ENCODE results near the gene C1S. TPM values are rescaled to one million over a fixed set of nuclear protein-coding genes. Genes with fewer than 3 reads are reported as not detected.
A peak's percentile ranks its signal among the peaks of the same experiment; 100 is the strongest.
"Not testable (repeated sequence)": the region's sequence is repeated elsewhere in the genome, so short reads cannot be mapped to it uniquely, and the experiment has no call there.

Gene C1S
- polyA plus RNA-seq (ENCODE audit: insufficient read length in 4 of 4), result 10 to 100 TPM; 51.5 to 63.3 (median 56.3) TPM

DNA sequence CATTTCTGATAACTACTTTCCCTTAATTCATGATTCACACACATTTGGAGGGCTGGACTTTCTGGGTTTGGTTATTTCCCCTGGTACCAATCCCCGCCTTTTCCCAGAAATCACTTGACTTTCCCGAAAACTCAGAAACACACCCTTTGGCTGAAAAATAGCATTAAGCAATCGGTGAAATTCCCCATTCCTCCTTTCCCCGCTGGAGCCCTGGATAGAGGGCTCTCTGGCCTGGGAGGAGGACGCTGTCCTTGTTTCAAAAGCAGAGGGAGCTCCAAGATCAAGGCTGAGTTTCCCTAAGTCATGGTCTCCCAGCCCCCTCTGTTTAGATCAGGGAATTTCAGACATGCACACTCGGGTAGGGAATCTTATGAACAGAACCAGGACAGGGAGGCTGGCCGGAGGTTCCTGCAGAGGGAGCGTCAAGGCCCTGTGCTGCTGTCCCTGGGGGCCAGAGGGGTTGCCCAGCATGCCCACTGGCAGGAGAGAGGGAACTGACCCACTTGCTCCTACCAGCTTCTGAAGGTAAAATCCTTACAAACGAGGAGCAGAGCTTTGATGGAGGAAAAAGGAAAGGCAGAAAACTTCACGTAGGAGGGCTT, at the start of gene C1S:
TSS of gene C1S (plus strand) at position 366 of the 602 bp plus-strand sequence. CDS start 1,195 bp downstream, outside the sequence.
- peak; percentile 63 to 80 (median 80) for DNase-seq (ENCODE audit: low read depth in 4 of 4, low spot score in 3 of 4)

DNA sequence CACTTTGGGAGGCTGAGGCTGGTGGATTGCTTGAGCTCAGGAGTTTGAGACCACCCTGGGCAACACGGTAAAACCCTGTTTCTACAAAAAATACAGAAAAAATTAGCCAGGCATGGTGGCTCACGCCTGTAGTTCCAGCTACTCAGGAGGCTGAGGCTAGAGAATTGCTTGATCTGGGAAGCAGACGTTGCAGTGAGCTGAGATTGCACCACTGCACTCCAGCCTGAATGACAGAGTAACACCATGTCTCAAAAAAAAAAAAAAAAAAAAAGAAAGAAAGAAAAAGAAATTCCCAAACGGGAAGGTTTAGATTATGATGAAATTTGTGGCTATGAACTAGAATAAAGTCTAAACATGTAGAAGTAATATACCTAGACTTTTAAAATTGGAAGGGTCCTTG, 49.1 kb upstream of the C1S start:
- DNase-seq (ENCODE audit: low read depth in 4 of 4, low spot score in 3 of 4), result not testable (repeated sequence)

DNA sequence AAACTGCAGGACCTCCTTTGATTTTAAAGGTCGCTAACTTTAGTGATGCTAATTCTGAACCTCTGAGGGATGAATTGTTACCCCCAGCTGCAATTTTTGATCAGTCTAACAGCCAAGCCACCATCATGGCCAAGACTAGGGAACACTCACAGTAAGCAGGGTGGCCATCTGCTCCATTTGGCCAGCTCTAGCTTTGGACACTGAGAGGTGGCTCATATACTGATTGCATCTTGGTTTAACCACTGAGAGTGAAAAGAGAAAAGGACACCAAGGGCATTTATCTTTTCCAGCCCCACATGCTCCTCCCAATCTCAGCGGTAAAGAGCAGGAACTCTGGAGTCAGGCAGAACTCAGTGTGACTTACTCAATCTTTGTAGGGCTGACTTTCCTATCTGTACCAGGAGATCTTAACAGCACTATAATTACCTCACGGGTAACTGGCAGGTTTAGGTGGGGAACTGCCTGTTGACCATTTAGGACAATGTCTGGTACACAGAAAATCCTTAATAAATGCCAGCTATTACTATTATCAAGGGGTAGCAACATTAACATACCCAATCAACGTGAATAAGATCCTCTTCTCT, 48.4 kb upstream of the C1S start:
- DNase-seq (ENCODE audit: low read depth in 4 of 4, low spot score in 3 of 4), result no peak

DNA sequence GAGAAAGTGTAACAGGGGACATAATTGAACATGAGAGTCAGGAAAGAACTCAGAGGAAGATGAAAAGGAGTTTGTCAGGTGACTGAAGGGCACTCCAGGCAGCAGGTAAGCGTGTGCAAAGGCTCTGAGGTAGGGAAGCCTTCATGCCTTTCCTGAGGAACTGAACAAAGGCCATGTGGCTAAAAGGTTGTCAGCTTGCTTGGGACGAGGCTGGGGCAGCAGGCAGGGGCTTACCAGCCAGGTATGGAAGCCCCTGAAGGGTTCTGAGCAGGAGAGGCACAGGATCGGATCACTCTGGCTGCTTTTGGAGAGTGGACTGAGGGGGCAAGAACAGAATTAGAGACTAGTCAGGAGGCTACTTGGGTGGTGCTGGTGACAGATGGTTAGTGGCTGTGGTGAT, 47.4 kb upstream of the C1S start:
- no peak for DNase-seq (ENCODE audit: low read depth in 4 of 4, low spot score in 3 of 4)

DNA sequence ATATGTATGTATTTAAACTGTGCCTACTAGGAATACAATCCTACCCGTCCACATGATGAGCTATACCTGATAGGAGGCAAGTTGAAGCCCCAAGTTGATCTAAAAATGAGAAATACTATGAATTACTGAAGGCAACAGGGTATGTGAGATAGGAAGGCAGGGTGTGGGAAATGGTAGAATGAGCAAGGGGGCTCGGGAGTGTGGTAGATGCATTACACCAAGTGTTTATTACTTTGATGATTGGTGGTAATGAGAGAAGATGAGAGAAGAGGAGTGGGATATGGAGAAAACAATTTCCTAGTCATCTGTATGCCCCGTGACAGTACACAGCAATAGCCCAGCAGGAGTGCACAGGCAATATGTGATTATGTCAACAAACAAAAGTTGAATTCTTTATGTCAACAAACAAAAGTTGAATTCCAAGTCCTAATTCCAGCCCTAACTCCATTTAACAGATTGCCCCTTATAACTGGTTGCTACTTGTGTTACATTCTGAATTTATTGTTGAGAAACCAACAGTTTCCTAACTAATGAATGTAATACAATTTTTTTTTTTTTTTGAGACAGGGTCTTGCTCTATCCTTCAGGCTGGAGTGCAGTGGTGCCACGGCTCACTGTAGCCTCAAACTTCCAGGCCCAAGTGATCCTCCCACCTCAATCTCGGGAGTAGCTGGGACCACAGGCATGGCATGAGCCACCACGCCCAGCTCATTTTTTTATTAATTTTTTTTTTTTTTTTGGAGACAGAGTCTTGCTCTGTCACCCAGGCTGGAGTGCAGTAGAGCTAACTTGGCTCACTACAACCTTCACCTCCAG, 44.8 kb upstream of the C1S start:
- DNase-seq (ENCODE audit: low read depth in 4 of 4, low spot score in 3 of 4), result no peak

DNA sequence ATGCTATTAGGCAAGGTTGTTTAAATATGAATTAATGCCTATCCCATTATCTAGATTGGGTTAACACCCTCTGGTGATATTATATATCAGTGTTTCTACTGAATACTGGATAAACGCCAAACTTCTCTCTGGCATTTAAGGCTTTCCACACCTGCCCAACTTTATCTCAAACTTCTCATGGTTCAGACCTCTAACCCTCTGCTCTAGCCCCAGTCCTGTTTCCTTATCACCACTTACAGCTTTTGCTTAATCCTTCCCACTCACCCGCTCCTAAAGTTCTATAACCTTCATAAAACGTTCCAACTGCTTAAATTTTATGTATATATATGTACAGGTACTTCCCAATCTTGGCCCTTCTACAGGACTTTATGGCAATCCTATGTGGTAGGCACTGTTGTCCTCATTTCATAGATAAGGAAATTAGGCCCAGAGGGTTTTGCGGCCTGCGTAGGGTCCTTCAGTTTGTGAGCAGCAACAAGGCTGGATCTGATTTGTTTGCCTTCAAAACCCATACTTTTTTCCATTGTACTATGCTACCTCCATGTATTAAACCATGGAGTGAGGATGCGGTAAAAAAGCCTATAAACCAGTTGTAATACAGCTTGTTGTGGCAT, 43.5 kb upstream of the C1S start:
- no peak for DNase-seq (ENCODE audit: low read depth in 4 of 4, low spot score in 3 of 4)

DNA sequence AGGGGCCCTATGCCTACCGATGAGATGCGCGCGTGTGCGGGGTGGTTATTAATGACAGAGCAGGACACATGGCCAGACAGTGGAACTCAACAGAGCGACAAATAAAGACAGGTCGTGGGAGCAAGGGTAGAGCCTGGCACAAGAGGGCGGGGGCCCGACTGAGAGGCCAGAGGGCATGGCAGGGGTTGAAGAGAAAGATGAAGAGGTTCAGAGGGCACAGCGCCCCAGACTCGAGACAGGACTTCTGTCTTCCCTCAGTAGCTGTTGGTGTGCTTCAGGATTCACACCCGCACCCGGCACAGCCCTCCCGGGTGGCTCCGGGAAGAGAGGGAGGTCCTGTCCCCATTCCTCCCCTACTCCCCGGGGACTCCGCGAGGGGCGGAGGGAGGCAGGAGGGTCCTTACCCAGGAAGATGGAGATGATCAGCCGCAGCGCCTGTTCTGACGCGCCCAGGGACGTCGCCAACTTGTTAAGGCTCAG, 42.6 kb upstream of the C1S start:
- DNase-seq (ENCODE audit: low read depth in 4 of 4, low spot score in 3 of 4), result no peak

DNA sequence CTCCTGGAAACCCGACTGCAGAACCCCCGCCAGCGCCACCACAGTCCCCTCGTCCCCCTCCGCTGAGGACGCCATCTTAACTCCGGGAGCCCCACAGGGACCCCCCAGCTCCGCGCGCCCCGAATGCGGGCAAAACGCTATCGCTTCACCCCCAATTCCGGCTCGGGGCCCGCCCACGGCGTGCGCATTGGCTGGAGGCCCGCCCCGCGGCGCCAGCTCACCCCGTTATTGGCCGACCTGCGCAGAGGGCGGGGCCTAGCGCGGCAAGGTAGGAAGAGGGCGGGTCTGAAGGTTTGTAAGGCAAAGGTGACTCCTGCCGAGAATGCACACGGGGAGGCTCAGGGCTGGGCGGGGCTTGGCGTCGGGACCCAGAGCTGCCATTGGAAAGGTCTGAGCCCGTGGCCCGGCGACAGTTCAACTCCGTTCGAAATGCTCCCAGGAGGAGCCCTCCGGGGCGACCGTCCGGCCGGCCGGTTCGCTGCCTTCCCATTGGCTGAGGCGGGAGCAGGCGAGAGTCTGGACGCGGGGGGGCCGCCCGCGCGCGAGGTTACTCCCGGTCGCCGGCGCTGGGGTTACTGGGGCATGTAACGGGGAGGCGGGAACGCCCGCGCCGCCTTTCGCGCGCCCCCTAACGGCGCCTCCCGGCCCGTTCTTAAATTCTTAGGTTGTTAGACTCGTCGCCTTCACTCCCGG, 42.0 kb upstream of the C1S start, which contains the start of gene LPCAT3:
TSS of gene LPCAT3 (minus strand) at position 127 of the 693 bp plus-strand sequence. CDS start at position 75, 52 bp downstream.
- DNase-seq (ENCODE audit: low read depth in 4 of 4, low spot score in 3 of 4), result peak; percentile 91 to 94 (median 94)

DNA sequence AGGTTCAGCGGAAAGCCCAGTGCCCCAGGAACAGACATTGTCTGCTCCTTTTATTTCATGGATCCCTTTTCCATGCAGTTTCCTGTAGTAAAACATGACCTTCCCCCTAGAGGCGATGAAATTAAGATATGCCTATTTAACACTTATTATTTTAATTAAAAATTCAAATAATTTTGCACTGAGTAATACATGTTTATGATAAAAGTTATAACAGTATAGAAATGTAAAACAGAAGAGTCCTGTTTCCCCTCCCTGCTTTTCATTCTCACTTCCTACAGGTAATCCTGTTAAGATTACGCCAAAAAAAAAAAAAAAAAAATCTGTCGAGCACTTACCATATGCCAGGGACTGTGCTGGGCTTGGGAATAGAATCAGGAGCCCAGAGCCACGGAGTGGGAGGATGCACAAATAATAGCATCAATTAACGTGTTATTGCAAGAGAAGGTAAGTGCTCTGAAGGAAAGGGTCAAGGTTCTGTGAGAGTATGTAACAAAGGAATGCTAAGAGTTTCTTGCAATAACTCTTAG, 41.4 kb upstream of the C1S start:
- DNase-seq (ENCODE audit: low read depth in 4 of 4, low spot score in 3 of 4), result no peak

DNA sequence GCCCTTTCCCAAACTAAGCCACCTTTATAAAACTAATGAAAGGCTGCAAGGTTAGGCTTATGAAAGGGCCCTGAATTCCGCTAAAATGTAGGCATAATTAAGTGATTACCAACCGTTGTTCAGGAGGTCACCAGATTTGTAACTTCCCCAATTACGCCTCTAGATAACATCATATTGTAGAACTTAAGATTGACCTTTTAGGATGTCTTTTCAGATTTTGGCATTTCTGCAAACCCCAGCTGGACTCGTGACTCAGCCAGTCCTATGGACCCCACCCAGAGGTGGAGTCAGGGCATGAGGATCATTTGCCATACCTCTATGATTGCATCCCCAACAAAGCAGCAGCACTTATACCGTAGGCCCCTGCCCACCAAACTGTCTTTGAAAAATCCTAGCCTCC, 38.6 kb upstream of the C1S start:
- no peak for DNase-seq (ENCODE audit: low read depth in 4 of 4, low spot score in 3 of 4)

DNA sequence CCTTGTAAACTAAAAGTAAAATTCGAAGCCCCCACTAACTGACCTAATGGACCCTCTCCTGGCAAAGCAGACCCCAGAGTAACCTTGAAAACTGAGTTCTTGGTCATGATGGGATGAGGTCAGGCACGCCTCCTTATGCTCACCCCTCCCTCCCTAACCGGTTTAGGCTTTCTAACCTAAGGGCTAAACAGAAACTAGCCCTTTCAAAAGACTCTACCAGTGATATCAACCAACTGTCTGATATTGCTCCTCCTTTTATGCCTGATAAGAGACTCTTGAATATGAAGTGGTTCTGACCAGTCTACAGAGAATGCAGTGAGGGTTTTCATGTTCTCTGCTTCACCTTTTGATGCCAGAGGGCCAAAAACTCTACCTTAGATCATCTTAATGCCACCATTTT, 37.4 kb upstream of the C1S start:
- DNase-seq (ENCODE audit: low read depth in 4 of 4, low spot score in 3 of 4), result no peak

DNA sequence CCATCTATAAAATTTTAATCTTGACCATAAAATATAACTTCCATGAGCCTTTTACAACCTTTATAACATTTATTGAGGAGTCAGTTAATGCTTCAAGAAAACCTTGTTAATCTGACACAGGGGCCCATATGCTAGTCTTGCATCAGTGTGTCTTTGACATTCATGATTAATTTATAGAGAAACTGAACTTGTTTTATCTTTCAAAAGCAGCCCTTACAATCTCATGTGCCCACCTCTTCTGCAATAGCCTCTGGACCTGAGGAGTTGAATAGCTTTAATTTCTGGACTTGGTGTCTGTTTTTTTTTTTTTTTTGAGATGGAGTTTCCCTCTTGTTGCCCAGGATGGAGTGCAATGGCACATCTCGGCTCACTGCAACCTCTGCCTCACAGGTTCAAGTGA, 33.7 kb upstream of the C1S start:
- no peak for DNase-seq (ENCODE audit: low read depth in 4 of 4, low spot score in 3 of 4)

DNA sequence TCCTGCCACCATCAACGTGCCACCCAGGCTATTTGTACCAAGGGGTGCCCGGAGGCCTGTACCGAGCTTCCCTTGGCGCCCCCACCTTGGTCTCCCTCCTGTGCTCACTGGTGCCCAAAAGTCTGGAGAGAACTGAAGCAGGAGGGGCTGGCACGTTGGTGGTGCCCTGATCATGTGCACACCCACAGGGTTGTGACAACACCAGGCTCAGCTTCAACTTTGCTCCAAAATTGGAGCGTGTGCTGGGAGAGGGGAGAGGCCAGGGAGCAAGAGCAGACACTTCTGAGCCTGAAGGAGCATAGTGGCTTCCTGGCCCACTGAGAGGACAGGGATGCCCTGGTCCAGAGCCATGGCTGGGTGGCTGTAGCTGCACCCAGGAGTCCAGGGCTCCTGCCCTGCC, 29.2 kb upstream of the C1S start:
- DNase-seq (ENCODE audit: low read depth in 4 of 4, low spot score in 3 of 4), result no peak

DNA sequence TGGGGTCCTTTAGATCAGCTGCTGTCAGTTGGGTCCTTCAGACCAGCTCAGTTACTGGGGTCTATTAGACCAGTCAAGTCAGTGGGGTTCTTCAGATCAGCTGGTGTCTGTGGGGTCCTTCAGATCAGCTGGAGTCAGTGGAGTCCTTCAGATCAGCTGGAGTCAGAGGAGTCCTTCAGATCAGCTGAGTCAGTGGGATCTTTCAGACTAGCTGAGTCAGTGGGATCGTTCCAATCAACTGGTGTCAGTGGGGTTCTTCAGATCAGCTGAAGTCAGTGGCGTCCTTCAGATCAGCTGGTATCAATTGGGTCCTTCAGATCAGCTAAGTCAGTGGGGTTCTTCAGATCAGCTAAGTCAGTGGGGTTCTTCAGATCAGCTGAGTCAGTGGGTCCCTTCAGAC, 27.5 kb upstream of the C1S start:
- DNase-seq (ENCODE audit: low read depth in 4 of 4, low spot score in 3 of 4), result no peak

DNA sequence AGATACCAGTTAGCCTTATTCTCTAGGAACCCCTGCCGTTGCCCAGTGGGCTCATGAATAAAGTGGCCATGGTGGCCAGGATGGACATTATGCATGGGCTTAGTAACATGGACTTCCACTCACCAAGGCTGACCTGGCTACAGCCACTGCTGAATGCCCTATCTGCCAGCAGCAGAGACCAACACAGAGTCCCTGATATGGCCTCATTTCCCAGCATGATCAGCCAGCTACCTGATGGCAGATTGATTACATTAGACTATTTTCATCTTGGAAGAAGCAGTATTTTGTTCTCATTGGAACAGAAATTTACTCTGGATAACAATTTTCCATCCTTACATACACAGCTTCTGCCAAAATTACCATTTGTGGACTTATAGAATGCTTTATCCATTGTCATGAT, 26.1 kb upstream of the C1S start:
- no peak for DNase-seq (ENCODE audit: low read depth in 4 of 4, low spot score in 3 of 4)

DNA sequence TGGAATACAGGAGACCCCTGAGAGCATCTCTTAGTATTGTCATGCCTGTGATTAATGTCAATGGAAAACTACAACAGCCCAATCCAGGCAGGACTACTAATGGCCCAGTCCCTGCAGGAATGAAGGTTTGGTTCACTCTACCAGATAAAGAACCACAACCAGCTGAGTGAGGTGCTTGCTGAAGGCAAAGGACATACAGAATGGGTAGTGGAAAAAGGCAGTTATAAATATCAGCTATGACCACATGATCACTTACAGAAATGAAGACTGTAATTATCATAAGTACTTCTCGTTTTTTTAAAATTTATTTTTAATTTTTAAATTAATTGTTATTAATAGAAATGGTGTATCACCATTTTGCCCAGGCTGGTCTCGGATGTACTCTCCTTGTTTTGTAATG, 25.1 kb upstream of the C1S start:
- DNase-seq (ENCODE audit: low read depth in 4 of 4, low spot score in 3 of 4), result no peak

DNA sequence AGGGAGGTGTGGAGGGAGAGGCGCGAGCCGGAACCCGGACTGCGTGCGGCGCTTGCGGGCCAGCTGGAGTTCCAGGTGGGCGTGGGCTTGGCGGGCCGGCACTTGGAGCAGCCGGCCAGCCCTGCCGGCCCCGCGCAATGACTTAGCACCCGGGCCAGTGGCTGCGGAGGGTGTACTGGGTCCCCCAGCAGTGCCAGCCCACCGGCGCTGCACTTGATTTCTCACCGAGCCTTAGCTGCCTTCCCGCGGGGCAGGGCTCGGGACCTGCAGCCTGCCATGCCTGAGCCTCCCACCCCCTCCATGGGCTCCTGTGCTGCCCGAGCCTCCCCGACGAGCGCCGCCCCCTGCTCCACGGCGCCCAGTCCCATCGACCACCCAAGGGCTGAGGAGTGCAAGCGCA, 23.1 kb upstream of the C1S start:
- DNase-seq (ENCODE audit: low read depth in 4 of 4, low spot score in 3 of 4), result not testable (repeated sequence)

DNA sequence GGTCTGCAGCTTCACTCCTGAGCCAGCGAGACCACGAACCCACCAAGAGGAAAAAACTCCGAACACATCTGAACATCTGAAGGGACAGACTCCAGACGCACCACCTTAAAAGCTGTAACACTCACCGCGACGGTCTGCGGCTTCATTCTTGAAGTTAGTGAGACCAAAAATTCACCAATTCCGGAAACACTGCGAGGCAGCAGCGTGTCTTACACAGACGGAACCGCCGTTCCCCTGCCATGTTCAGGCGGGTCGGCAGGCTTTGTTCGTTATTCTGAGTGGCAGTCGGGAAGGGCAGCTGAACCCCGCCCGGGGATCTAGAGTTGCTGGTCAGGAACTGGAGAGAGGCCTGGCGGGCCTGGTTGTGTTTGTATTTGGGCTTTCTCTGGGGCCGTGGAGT, 21.9 kb upstream of the C1S start:
- no peak for DNase-seq (ENCODE audit: low read depth in 4 of 4, low spot score in 3 of 4)

DNA sequence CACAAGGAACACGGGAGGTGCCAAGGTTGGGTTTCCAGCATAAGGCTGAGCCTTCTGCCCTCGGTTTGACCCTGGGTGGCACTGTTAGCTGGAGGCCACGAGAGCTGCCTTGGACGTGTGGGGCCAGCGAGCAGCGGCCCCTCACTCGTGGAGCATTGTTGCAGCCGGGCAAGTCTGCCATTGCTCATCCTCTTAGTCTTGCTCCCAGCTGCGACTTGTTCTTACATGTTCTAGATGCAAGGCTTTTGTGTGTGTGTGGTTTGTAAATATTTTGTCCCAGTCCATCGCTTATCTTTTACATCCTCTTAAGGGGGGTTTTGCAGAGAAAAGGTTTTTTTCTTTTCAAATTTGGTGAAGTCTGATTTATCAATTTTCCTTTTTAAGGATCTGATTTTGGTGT, 21.1 kb upstream of the C1S start:
- no peak for DNase-seq (ENCODE audit: low read depth in 4 of 4, low spot score in 3 of 4)

DNA sequence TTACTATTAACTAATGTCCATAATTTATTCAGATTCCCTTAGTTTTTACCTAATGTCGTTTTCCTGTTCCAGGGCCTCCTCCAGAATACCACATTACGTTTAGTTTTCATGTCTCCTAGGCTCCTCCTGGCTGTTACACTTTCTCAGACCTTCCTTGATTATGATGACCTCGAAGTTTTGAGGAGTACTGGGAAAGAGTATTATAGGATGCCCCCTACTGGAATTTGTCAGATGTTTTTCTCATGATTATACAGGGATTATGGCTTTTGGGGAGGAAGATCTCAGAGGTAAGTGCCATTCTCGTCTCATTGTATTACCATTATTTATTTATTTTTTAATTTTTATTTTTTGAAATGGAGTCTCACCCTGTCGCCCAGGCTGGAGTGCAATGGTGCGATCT, 17.7 kb upstream of the C1S start:
- DNase-seq (ENCODE audit: low read depth in 4 of 4, low spot score in 3 of 4), result no peak

Data from right renal pelvis (tissue), 4 donors.